Endothelial cell of umbilical vein (primary cell): ENCODE results near the gene OR56A3. TPM values are rescaled to one million over a fixed set of nuclear protein-coding genes. Genes with fewer than 3 reads are reported as not detected.

Source experiments
- BruUV-seq: library from RNA; stranded (reverse); fragments of 400-500 nt; replicated peaks from 2 replicates; lab custom pipeline; 2021; lab: Mats Ljungman, UMichigan
- CTCF ChIA-PET: fragments of 300-600, 350-600 bp; sonication (Branson Sonifier 250); formaldehyde crosslinking; loops from one replicate; lab custom pipeline; 2021; ENCODE audit warnings: antibody characterized with exemption, inconsistent platforms; lab: Charles Lee
- POLR2A ChIA-PET: fragments of 300-600, 350-600 bp; sonication (Branson Sonifier 250); formaldehyde crosslinking; loops from one replicate; lab custom pipeline; 2021; ENCODE audit warnings: antibody characterized with exemption, inconsistent platforms; lab: Charles Lee
- DNase-seq: peaks from one replicate; pipeline ENCODE4 v3.0.0-alpha.2; 2011; ENCODE audit warnings: low read depth, low spot score
- FAIRE-seq: peaks from 2 replicates; lab custom pipeline; 2011; peaks lifted over from hg19 to GRCh38; lab: Jason Lieb, UNC
- H2AFZ ChIP-seq: 2 replicates; pipeline ENCODE4 v1.6.0; 2012; ENCODE audit warnings: low read depth, low read length, control low read depth, inconsistent platforms
- H3K27ac ChIP-seq: 2 replicates; pipeline ENCODE4 v1.5.1; 2011; ENCODE audit warnings: low read depth, mild to moderate bottlenecking, control low read depth, low read length, moderate library complexity; ENCODE audit not compliant: insufficient read depth
- H3K27me3 ChIP-seq, 2 experiments: 2 replicates each; pipeline versions ENCODE4 v1.6.0 to v1.6.1; 2011; ENCODE audit warnings: low read length in 2 of 2, mixed read lengths in 1 of 2; ENCODE audit not compliant: control insufficient read depth in 2 of 2, insufficient read depth in 2 of 2
- H3K36me3 ChIP-seq, 2 experiments: 2 replicates in 1 of 2; 3 replicates in 1 of 2; pipeline ENCODE4 v1.5.1; 2011; ENCODE audit warnings: low read length in 2 of 2, mild to moderate bottlenecking in 1 of 2, moderate library complexity in 1 of 2; ENCODE audit not compliant: control insufficient read depth in 2 of 2, insufficient read depth in 2 of 2; ENCODE audit errors: extremely low read depth in 1 of 2
- H3K4me1 ChIP-seq: 3 replicates; pipeline ENCODE4 v1.5.1; 2011; ENCODE audit warnings: mild to moderate bottlenecking, low read length; ENCODE audit not compliant: control insufficient read depth, insufficient read depth; ENCODE audit errors: extremely low read depth
- H3K4me2 ChIP-seq: 2 replicates; pipeline ENCODE4 v1.6.1; 2011; ENCODE audit warnings: low read length, control low read depth, mixed read lengths; ENCODE audit not compliant: insufficient read depth
- H3K4me3 ChIP-seq, 3 experiments: fragments of 200-600 bp in 1 of 3; sonication (generic), shearing (Covaris generic) in 1 of 3; replicated peaks in 1 of 3; 2 replicates each; pipeline ENCODE4 v1.5.1; 2011 to 2016; ENCODE audit warnings: control low read depth in 3 of 3, low read length in 3 of 3, mild to moderate bottlenecking in 2 of 3, inconsistent platforms in 1 of 3, low read depth in 1 of 3, moderate library complexity in 1 of 3; ENCODE audit not compliant: insufficient read depth in 1 of 3
- H3K79me2 ChIP-seq: 2 replicates; pipeline ENCODE4 v1.6.0; 2012; ENCODE audit warnings: low read length, inconsistent platforms; ENCODE audit not compliant: control insufficient read depth, insufficient read depth
- H3K9ac ChIP-seq: replicated peaks from 2 replicates; pipeline ENCODE3; 2011; ENCODE audit warnings: low read length, control low read depth; ENCODE audit not compliant: insufficient read depth; ENCODE audit errors: extremely low read depth
- H3K9me1 ChIP-seq: replicated peaks from 3 replicates; pipeline ENCODE4 v1.6.0; 2011; ENCODE audit warnings: mild to moderate bottlenecking, low read length; ENCODE audit not compliant: control insufficient read depth, insufficient read depth; ENCODE audit errors: extremely low read depth
- H3K9me3 ChIP-seq: replicated peaks from 2 replicates; pipeline ENCODE4 v1.5.1; 2012; ENCODE audit warnings: low read length, inconsistent platforms; ENCODE audit not compliant: control insufficient read depth, insufficient read depth
- H4K20me1 ChIP-seq: replicated peaks from 2 replicates; pipeline ENCODE3; 2011; ENCODE audit warnings: mild to moderate bottlenecking, low read length; ENCODE audit not compliant: control insufficient read depth, insufficient read depth; ENCODE audit errors: extremely low read depth
- EZH2 ChIP-seq: IDR thresholded peaks from 2 replicates; pipeline ENCODE4 v1.6.1; 2012; ENCODE audit warnings: borderline replicate concordance, low read depth, mild to moderate bottlenecking, moderate library complexity, low read length, inconsistent platforms; ENCODE audit not compliant: severe bottlenecking
- JUN ChIP-seq: IDR thresholded peaks from 2 replicates; pipeline ENCODE4 v1.6.1; 2011; ENCODE audit warnings: borderline replicate concordance, low read depth; ENCODE audit not compliant: insufficient read length, insufficient read depth
- MAX ChIP-seq: IDR thresholded peaks from 2 replicates; pipeline ENCODE4 v1.6.1; 2011; ENCODE audit not compliant: insufficient read depth, insufficient read length
- MYC ChIP-seq: IDR thresholded peaks from one replicate; pipeline ENCODE4 v1.6.1; 2011; ENCODE audit warnings: mild to moderate bottlenecking, low read depth, low read length
- POLR2A ChIP-seq: IDR thresholded peaks from 2 replicates; pipeline ENCODE4 v1.6.1; 2012; ENCODE audit warnings: low read depth, mild to moderate bottlenecking, control low read depth, low read length
- POLR2AphosphoS5 ChIP-seq: IDR thresholded peaks from 2 replicates; pipeline ENCODE4 v1.6.1; 2012; ENCODE audit warnings: low read depth, mild to moderate bottlenecking, control low read depth, low read length, moderate library complexity; ENCODE audit not compliant: insufficient read depth
- dilution Hi-C: fragments of 300-500 bp; cut with MboI; formaldehyde crosslinking; loops from one replicate; pipeline ENCODE4 v1.15.0; 2019; ENCODE audit warnings: low sequenced_read_pairs; ENCODE audit not compliant: extremely low pct_ligation_motif_present
- intact Hi-C: fragments of 100-400 bp; cut with micrococcal nuclease; formaldehyde crosslinking; loops from one replicate; pipeline ENCODE4 v1.10.0; 2022
- polyA plus RNA-seq, 4 experiments: library from polyadenylated mRNA; depleted of rRNA in 3 of 4; stranded (reverse) in 3 of 4; unstranded in 1 of 4; fragments of >200 nt; gene quantifications; 2 replicates each; pipeline versions ENCODE4 v1.2.1 to v1.2.3, GENCODE V29; 2011 to 2012; ENCODE audit warnings: missing spikeins in 1 of 4
- total RNA-seq: library from RNA; stranded (reverse); gene quantifications from 2 replicates; pipeline ENCODE4 v1.2.3, GENCODE V29; 2021

OR56A3 gene
- total and polyA plus RNA-seq, 2 donors (not counting 3 experiments of a cell fraction or from before 2014, with no cell fraction given) = not detected

- H2AFZ ChIP-seq = no peak overlapping the region
- CTCF ChIA-PET = no interaction called here
These were observed 25.7 kb downstream of the OR56A3 start for GRCh38 chr11:5967708-5968107.

GRCh38 chr11:5968394-5968793 lies 26.3 kb downstream of the OR56A3 start, which contains the start of gene OR56A5:
Gene OR56A5, minus strand, starts transcription at chr11:5968494. Its CDS starts 0 bp downstream, at chr11:5968494.
- H3K27ac ChIP-seq = no peak within 1 kb of the TSS
- dilution Hi-C loops = no loop called here
- H4K20me1 ChIP-seq = no peaks in the 10 kb centered on the region
- H3K36me3 ChIP-seq = no peaks in the 10 kb centered on the region
- no peaks in the 10 kb centered on the region for H3K4me1 ChIP-seq
- intact Hi-C loops = no loop called here
- BruUV-seq = no TSS peak
- H3K4me2 ChIP-seq = no peak within 1 kb of the TSS
- no peaks in the 10 kb centered on the region for H3K79me2 ChIP-seq
- H2AFZ ChIP-seq = no peak within 1 kb of the TSS
- no peak within 1 kb of the TSS for H3K9ac ChIP-seq
- H3K9me3 ChIP-seq = no peaks in the 10 kb centered on the region
- ChIA-PET POLR2A (no interaction called here), CTCF (no interaction called here)
- H3K4me3 ChIP-seq = no peak within 1 kb of the TSS
- no peaks in the 10 kb centered on the region for H3K9me1 ChIP-seq
- TF ChIP-seq MAX (no peak), JUN (no peak), POLR2A (no peak), POLR2AphosphoS5 (no peak)
- H3K27me3 ChIP-seq = no peaks in the 10 kb centered on the region
- DNase-seq = no peak
- FAIRE-seq = no peak

More at GRCh38 chr11:5967708-5968107, 25.7 kb downstream of the OR56A3 start:
- POLR2A ChIA-PET = no interaction called here
- intact Hi-C loops (no loop called here), dilution Hi-C loops (no loop called here)
- Histone ChIP-seq H3K36me3 (no peaks in the 10 kb centered on the region), H3K4me1 (no peaks in the 10 kb centered on the region), H3K27me3 (no peaks in the 10 kb centered on the region), H3K4me2 (no peak overlapping the region), H3K4me3 (no peak overlapping the region), H3K9ac (no peak overlapping the region), H3K9me1 (no peaks in the 10 kb centered on the region), H3K27ac (no peak overlapping the region), H4K20me1 (no peaks in the 10 kb centered on the region), H3K79me2 (no peaks in the 10 kb centered on the region), H3K9me3 (no peaks in the 10 kb centered on the region)
- no peak for DNase-seq
- TF ChIP-seq MYC (no peak), JUN (peak; percentile 26), POLR2A (no peak), POLR2AphosphoS5 (no peak), EZH2 (no peak)
- no TSS peak for BruUV-seq
- no peak for FAIRE-seq
